Endothelial cell of umbilical vein (primary cell): Measurements from ENCODE around the gene FAM83C. TPM values are rescaled to one million over a fixed set of nuclear protein-coding genes. Genes with fewer than 3 reads are reported as not detected.

Experiments
- BruUV-seq: library from RNA; stranded (reverse); fragments of 400-500 nt; replicated peaks from 2 replicates; lab custom pipeline; 2021; lab: Mats Ljungman, UMichigan
- CTCF ChIA-PET: fragments of 300-600, 350-600 bp; sonication (Branson Sonifier 250); formaldehyde crosslinking; loops from one replicate; lab custom pipeline; 2021; ENCODE audit warnings: antibody characterized with exemption, inconsistent platforms; lab: Charles Lee
- POLR2A ChIA-PET: fragments of 300-600, 350-600 bp; sonication (Branson Sonifier 250); formaldehyde crosslinking; loops from one replicate; lab custom pipeline; 2021; ENCODE audit warnings: antibody characterized with exemption, inconsistent platforms; lab: Charles Lee
- DNase-seq: peaks from one replicate; pipeline ENCODE4 v3.0.0-alpha.2; 2011; ENCODE audit warnings: low read depth, low spot score
- FAIRE-seq: peaks from 2 replicates; lab custom pipeline; 2011; peaks lifted over from hg19 to GRCh38; lab: Jason Lieb, UNC
- H2AFZ ChIP-seq: 2 replicates; pipeline ENCODE4 v1.6.0; 2012; ENCODE audit warnings: low read depth, low read length, control low read depth, inconsistent platforms
- H3K27ac ChIP-seq: 2 replicates; pipeline ENCODE4 v1.5.1; 2011; ENCODE audit warnings: low read depth, mild to moderate bottlenecking, control low read depth, low read length, moderate library complexity; ENCODE audit not compliant: insufficient read depth
- H3K27me3 ChIP-seq, 2 experiments: 2 replicates each; pipeline versions ENCODE4 v1.6.0 to v1.6.1; 2011; ENCODE audit warnings: low read length in 2 of 2, mixed read lengths in 1 of 2; ENCODE audit not compliant: control insufficient read depth in 2 of 2, insufficient read depth in 2 of 2
- H3K36me3 ChIP-seq, 2 experiments: 2 replicates in 1 of 2; 3 replicates in 1 of 2; pipeline ENCODE4 v1.5.1; 2011; ENCODE audit warnings: low read length in 2 of 2, mild to moderate bottlenecking in 1 of 2, moderate library complexity in 1 of 2; ENCODE audit not compliant: control insufficient read depth in 2 of 2, insufficient read depth in 2 of 2; ENCODE audit errors: extremely low read depth in 1 of 2
- H3K4me1 ChIP-seq: 3 replicates; pipeline ENCODE4 v1.5.1; 2011; ENCODE audit warnings: mild to moderate bottlenecking, low read length; ENCODE audit not compliant: control insufficient read depth, insufficient read depth; ENCODE audit errors: extremely low read depth
- H3K4me2 ChIP-seq: 2 replicates; pipeline ENCODE4 v1.6.1; 2011; ENCODE audit warnings: low read length, control low read depth, mixed read lengths; ENCODE audit not compliant: insufficient read depth
- H3K4me3 ChIP-seq, 3 experiments: fragments of 200-600 bp in 1 of 3; sonication (generic), shearing (Covaris generic) in 1 of 3; replicated peaks in 1 of 3; 2 replicates each; pipeline ENCODE4 v1.5.1; 2011 to 2016; ENCODE audit warnings: control low read depth in 3 of 3, low read length in 3 of 3, mild to moderate bottlenecking in 2 of 3, inconsistent platforms in 1 of 3, low read depth in 1 of 3, moderate library complexity in 1 of 3; ENCODE audit not compliant: insufficient read depth in 1 of 3
- H3K79me2 ChIP-seq: 2 replicates; pipeline ENCODE4 v1.6.0; 2012; ENCODE audit warnings: low read length, inconsistent platforms; ENCODE audit not compliant: control insufficient read depth, insufficient read depth
- H3K9ac ChIP-seq: replicated peaks from 2 replicates; pipeline ENCODE3; 2011; ENCODE audit warnings: low read length, control low read depth; ENCODE audit not compliant: insufficient read depth; ENCODE audit errors: extremely low read depth
- H3K9me1 ChIP-seq: replicated peaks from 3 replicates; pipeline ENCODE4 v1.6.0; 2011; ENCODE audit warnings: mild to moderate bottlenecking, low read length; ENCODE audit not compliant: control insufficient read depth, insufficient read depth; ENCODE audit errors: extremely low read depth
- H3K9me3 ChIP-seq: replicated peaks from 2 replicates; pipeline ENCODE4 v1.5.1; 2012; ENCODE audit warnings: low read length, inconsistent platforms; ENCODE audit not compliant: control insufficient read depth, insufficient read depth
- H4K20me1 ChIP-seq: replicated peaks from 2 replicates; pipeline ENCODE3; 2011; ENCODE audit warnings: mild to moderate bottlenecking, low read length; ENCODE audit not compliant: control insufficient read depth, insufficient read depth; ENCODE audit errors: extremely low read depth
- CTCF ChIP-seq, 2 donors: IDR thresholded peaks; 1 replicate in 1 of 2; 2 replicates in 1 of 2; pipeline ENCODE4 v1.5.1; 2011; ENCODE audit warnings: low read length in 2 of 2, mild to moderate bottlenecking in 2 of 2, moderate library complexity in 2 of 2, control low read depth in 1 of 2, inconsistent platforms in 1 of 2, low read depth in 1 of 2; ENCODE audit not compliant: insufficient read depth in 1 of 2; ENCODE audit errors: extremely low read depth in 1 of 2
- EZH2 ChIP-seq: IDR thresholded peaks from 2 replicates; pipeline ENCODE4 v1.6.1; 2012; ENCODE audit warnings: borderline replicate concordance, low read depth, mild to moderate bottlenecking, moderate library complexity, low read length, inconsistent platforms; ENCODE audit not compliant: severe bottlenecking
- FOS ChIP-seq: IDR thresholded peaks from 2 replicates; pipeline ENCODE4 v1.6.1; 2011; ENCODE audit warnings: mild to moderate bottlenecking, low read length, moderate library complexity, borderline replicate concordance; ENCODE audit not compliant: insufficient read depth
- GATA2 ChIP-seq: IDR thresholded peaks from 2 replicates; pipeline ENCODE4 v1.7.0; 2011; ENCODE audit warnings: low read depth, mild to moderate bottlenecking, moderate library complexity, mixed read lengths, low read length; ENCODE audit not compliant: insufficient read length, insufficient read depth
- JUN ChIP-seq: IDR thresholded peaks from 2 replicates; pipeline ENCODE4 v1.6.1; 2011; ENCODE audit warnings: borderline replicate concordance, low read depth; ENCODE audit not compliant: insufficient read length, insufficient read depth
- MAX ChIP-seq: IDR thresholded peaks from 2 replicates; pipeline ENCODE4 v1.6.1; 2011; ENCODE audit not compliant: insufficient read depth, insufficient read length
- MYC ChIP-seq: IDR thresholded peaks from one replicate; pipeline ENCODE4 v1.6.1; 2011; ENCODE audit warnings: mild to moderate bottlenecking, low read depth, low read length
- POLR2A ChIP-seq: IDR thresholded peaks from 2 replicates; pipeline ENCODE4 v1.6.1; 2012; ENCODE audit warnings: low read depth, mild to moderate bottlenecking, control low read depth, low read length
- POLR2AphosphoS5 ChIP-seq: IDR thresholded peaks from 2 replicates; pipeline ENCODE4 v1.6.1; 2012; ENCODE audit warnings: low read depth, mild to moderate bottlenecking, control low read depth, low read length, moderate library complexity; ENCODE audit not compliant: insufficient read depth
- dilution Hi-C: fragments of 300-500 bp; cut with MboI; formaldehyde crosslinking; loops from one replicate; pipeline ENCODE4 v1.15.0; 2019; ENCODE audit warnings: low sequenced_read_pairs; ENCODE audit not compliant: extremely low pct_ligation_motif_present
- intact Hi-C: fragments of 100-400 bp; cut with micrococcal nuclease; formaldehyde crosslinking; loops from one replicate; pipeline ENCODE4 v1.10.0; 2022
- polyA plus RNA-seq, 4 experiments: library from polyadenylated mRNA; depleted of rRNA in 3 of 4; stranded (reverse) in 3 of 4; unstranded in 1 of 4; fragments of >200 nt; gene quantifications; 2 replicates each; pipeline versions ENCODE4 v1.2.1 to v1.2.3, GENCODE V29; 2011 to 2012; ENCODE audit warnings: missing spikeins in 1 of 4
- total RNA-seq: library from RNA; stranded (reverse); gene quantifications from 2 replicates; pipeline ENCODE4 v1.2.3, GENCODE V29; 2021

Gene FAM83C
- total and polyA plus RNA-seq, 2 donors (not counting 3 experiments of a cell fraction or from before 2014, with no cell fraction given) = not detected

- H3K9me1 ChIP-seq = no peaks in the 10 kb centered on the region
- no peak overlapping the region for H3K4me3 ChIP-seq
- BruUV-seq = no TSS peak
- H3K4me2 ChIP-seq = no peak overlapping the region
- no peak overlapping the region for H3K9ac ChIP-seq
- no peak for DNase-seq
- H3K79me2 ChIP-seq = no peaks in the 10 kb centered on the region
- no peaks in the 10 kb centered on the region for H4K20me1 ChIP-seq
- no peaks in the 10 kb centered on the region for H3K4me1 ChIP-seq
- H3K9me3 ChIP-seq = no peaks in the 10 kb centered on the region
- dilution Hi-C loops = no loop called here
- no peak overlapping the region for H2AFZ ChIP-seq
- H3K27ac ChIP-seq = no peak overlapping the region
- ChIA-PET CTCF (interaction anchor here (0.6 to 1.5 kb wide), 3 partner anchors 99 to 148 kb away, joined by 3 to 5 read pairs (median 3); no protein-coding TSS in a partner anchor), POLR2A (no interaction called here)
- intact Hi-C loops = no loop called here
- H3K36me3 ChIP-seq = no peaks in the 10 kb centered on the region
- no peak for FAIRE-seq
- TF ChIP-seq POLR2A (no peak), GATA2 (no peak), POLR2AphosphoS5 (no peak), EZH2 (no peak), CTCF (IDR thresholded peaks at IDR 0.05; ENCODE audit: extremely low read depth in 1 of 2, insufficient read depth in 1 of 2, low read depth in 1 of 2, low read length in 2 of 2) (no peak), MAX (no peak), JUN (no peak), MYC (no peak), FOS (no peak)
- peaks cover 13 to 20% of the 10 kb centered on the region in 2 experiments for H3K27me3 ChIP-seq
These were observed 48.2 kb downstream of the FAM83C start for GRCh38 chr20:35243986-35244385.
